HG02943 (cell line): ENCODE results near the gene ZNRD2.

Source experiments
- ATAC-seq: cut with Tn5 transposase; IDR thresholded peaks from one replicate; pipeline ENCODE4 v1.9.1; 2021; ENCODE audit warnings: mild to moderate bottlenecking, low read depth, moderate library complexity; ENCODE audit not compliant: unreplicated experiment

ZNRD2 gene

GRCh38 chr11:65617990-65618751, 47.9 kb downstream of the ZNRD2 start:
- no peak for ATAC-seq

GRCh38 chr11:65618763-65619162, 48.5 kb downstream of the ZNRD2 start:
- ATAC-seq: no peak

- ATAC-seq: no peak
Measured at GRCh38 chr11:65619281-65619928, 49.1 kb downstream of the ZNRD2 start.

DNA sequence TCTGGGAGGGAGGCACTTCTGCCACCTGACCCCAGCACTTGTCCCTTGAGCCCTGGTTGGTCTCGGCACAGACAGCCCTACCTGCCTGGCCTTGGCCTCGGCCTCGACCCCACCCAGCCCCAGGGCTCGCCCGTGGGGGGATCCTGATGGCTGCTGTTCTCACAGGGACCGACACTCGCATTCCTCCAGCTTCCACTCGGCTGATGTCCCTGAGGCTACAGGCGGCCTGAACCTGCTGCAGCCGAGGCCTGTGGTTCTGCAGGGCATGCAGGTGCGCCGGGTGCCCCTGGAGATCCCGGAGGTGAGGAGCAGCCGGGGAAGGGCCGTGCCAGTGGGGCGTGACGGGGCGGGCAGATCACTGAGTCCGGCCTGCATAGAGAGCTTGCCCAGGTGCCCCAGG, 50.4 kb downstream of the ZNRD2 start:
- ATAC-seq: no peak

DNA sequence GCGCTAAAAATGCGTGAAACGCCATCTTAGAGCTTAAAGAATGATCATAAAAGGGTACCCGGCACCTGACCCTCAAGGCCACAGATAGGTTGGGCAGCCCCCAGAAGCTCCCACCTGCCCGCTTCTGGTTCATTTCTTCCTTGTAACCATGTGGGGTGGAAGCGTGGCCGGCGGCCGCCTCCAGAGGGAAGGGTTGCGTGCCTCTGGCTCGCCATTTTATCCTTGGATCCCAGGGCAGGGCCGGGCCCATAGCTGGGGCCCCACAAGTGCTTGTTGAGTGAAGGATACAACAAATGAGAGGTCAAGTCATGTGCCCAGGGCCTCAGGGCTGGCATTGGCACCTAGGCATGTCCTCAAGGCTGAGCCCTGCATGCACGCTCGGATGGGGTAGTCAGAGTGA, 51.2 kb downstream of the ZNRD2 start:
- ATAC-seq: no peak
